HepG2 (cell line): ENCODE measurements around the gene KCNT1. TPM values are rescaled to one million over a fixed set of nuclear protein-coding genes. Genes with fewer than 3 reads are reported as not detected.

ENCODE experiments used
- ATAC-seq: fragments of 200-7000 bp; cut with Tn5 transposase; 3 replicates; pipeline ENCODE4 v1.9.1; 2020; ENCODE audit warnings: mild to moderate bottlenecking, moderate library complexity
- BruUV-seq: library from RNA; stranded (reverse); fragments of 400-500 nt; replicated peaks from 2 replicates; lab custom pipeline; 2021; lab: Mats Ljungman, UMichigan
- CTCF ChIA-PET: fragments of 300-600 bp; formaldehyde crosslinking; extraction: SDS; loops from one replicate; lab custom pipeline; 2021; ENCODE audit warnings: low total read pairs, inconsistent platforms, low intra/inter-chr PET ratio; lab: Yijun Ruan, JAX
- POLR2A ChIA-PET: fragments of 350-600 bp; sonication (Branson Sonifier 250); formaldehyde crosslinking; loops from one replicate; lab custom pipeline; 2020; ENCODE audit warnings: antibody characterized with exemption, inconsistent platforms; lab: Yijun Ruan, JAX
- DNase-seq: peaks from one replicate; pipeline ENCODE4 v3.0.0-alpha.2; 2015; ENCODE audit warnings: low spot score
- FAIRE-seq: peaks from 3 replicates; lab custom pipeline; 2011; peaks lifted over from hg19 to GRCh38; lab: Jason Lieb, UNC
- H2AFZ ChIP-seq: one replicate; pipeline ENCODE4 v1.6.1; 2011; ENCODE audit warnings: low read length, inconsistent platforms
- H3K27ac ChIP-seq: fragments of 300-600 bp; 3 replicates; pipeline ENCODE4 v1.8.0; 2011; ENCODE audit warnings: mixed run types, mild to moderate bottlenecking, mixed read lengths, low read length, inconsistent platforms; ENCODE audit not compliant: insufficient read depth; ENCODE audit errors: extremely low read length
- H3K27me3 ChIP-seq, 2 experiments: fragments of 200-600 bp in 1 of 2; 2 replicates in 1 of 2; 3 replicates in 1 of 2; pipeline versions ENCODE4 v1.6.0 to v1.8.0; 2011; ENCODE audit warnings: low read length in 2 of 2, mild to moderate bottlenecking in 2 of 2, moderate library complexity in 2 of 2, inconsistent platforms in 1 of 2; ENCODE audit not compliant: insufficient read depth in 2 of 2, control insufficient read depth in 1 of 2
- H3K36me3 ChIP-seq, 2 experiments: fragments of 200-600 bp in 1 of 2; replicated peaks in 1 of 2; 2 replicates in 1 of 2; 3 replicates in 1 of 2; pipeline versions ENCODE4 v1.5.1 to v1.8.0; 2011; ENCODE audit warnings: low read length in 2 of 2, inconsistent platforms in 1 of 2; ENCODE audit not compliant: insufficient read depth in 2 of 2, control insufficient read depth in 1 of 2
- H3K4me1 ChIP-seq: 2 replicates; pipeline ENCODE4 v1.5.1; 2012; ENCODE audit warnings: low read length, inconsistent platforms; ENCODE audit not compliant: insufficient read depth
- H3K4me2 ChIP-seq: 2 replicates; pipeline ENCODE4 v1.6.0; 2011; ENCODE audit warnings: low read depth, low read length, inconsistent platforms
- H3K4me3 ChIP-seq, 3 experiments: fragments of 200-600 bp in 1 of 3; sonication (generic), shearing (Covaris generic) in 1 of 3; replicated peaks in 1 of 3; 2 replicates each; pipeline ENCODE4 v1.5.1; 2011 to 2016; ENCODE audit warnings: low read length in 3 of 3, inconsistent platforms in 2 of 3, low read depth in 2 of 3, mild to moderate bottlenecking in 2 of 3, control low read depth in 1 of 3, mixed read lengths in 1 of 3; ENCODE audit not compliant: insufficient read depth in 1 of 3
- H3K79me2 ChIP-seq: one replicate; pipeline ENCODE4 v1.6.1; 2011; ENCODE audit warnings: low read length, inconsistent platforms; ENCODE audit not compliant: insufficient read depth
- H3K9ac ChIP-seq: 2 replicates; pipeline ENCODE4 v1.6.0; 2011; ENCODE audit warnings: mild to moderate bottlenecking, low read depth, low read length, inconsistent platforms; ENCODE audit not compliant: insufficient read depth
- H3K9me3 ChIP-seq: 2 replicates; pipeline ENCODE4 v1.5.1; 2012; ENCODE audit warnings: mild to moderate bottlenecking, low read length
- H4K20me1 ChIP-seq: 2 replicates; pipeline ENCODE4 v1.6.0; 2011; ENCODE audit warnings: inconsistent platforms, mild to moderate bottlenecking, low read length, moderate library complexity; ENCODE audit not compliant: insufficient read depth
- E2F2 ChIP-seq: sonication (generic); formaldehyde crosslinking; IDR thresholded peaks from 2 replicates; pipeline ENCODE4 v1.4.0; 2020; ENCODE audit warnings: missing genetic modification reagents, borderline replicate concordance
- E2F5 ChIP-seq: sonication (generic); formaldehyde crosslinking; conservative IDR thresholded peaks from 2 replicates; pipeline ENCODE4 v1.4.0; 2020; ENCODE audit warnings: missing genetic modification reagents
- HMG20A ChIP-seq: IDR thresholded peaks from 2 replicates; pipeline ENCODE4 v1.6.1; 2016; ENCODE audit warnings: borderline replicate concordance
- KDM1A ChIP-seq: IDR thresholded peaks from 2 replicates; pipeline ENCODE4 v1.6.1; 2016; ENCODE audit warnings: missing compliant biosample characterization
- PHF21A ChIP-seq: sonication (generic); formaldehyde crosslinking; IDR thresholded peaks from 2 replicates; pipeline ENCODE4 v1.5.0; 2020; ENCODE audit warnings: mild to moderate bottlenecking, missing genetic modification reagents
- RXRB ChIP-seq: IDR thresholded peaks from 2 replicates; pipeline ENCODE4 v1.6.1; 2016; ENCODE audit warnings: borderline replicate concordance, missing genetic modification reagents, missing compliant biosample characterization
- TBL1XR1 ChIP-seq: fragments of 150-350 bp; IDR thresholded peaks from 2 replicates; pipeline ENCODE4 v1.6.1; 2014; ENCODE audit warnings: borderline replicate concordance, low read length; ENCODE audit not compliant: partially characterized antibody
- ZNF138 ChIP-seq: sonication (generic); formaldehyde crosslinking; IDR thresholded peaks from 2 replicates; pipeline ENCODE4 v1.5.0; 2020; ENCODE audit warnings: mild to moderate bottlenecking, low read depth, missing genetic modification reagents
- ZNF331 ChIP-seq: sonication (generic); formaldehyde crosslinking; IDR thresholded peaks from 2 replicates; pipeline ENCODE4 v1.4.0; 2020; ENCODE audit warnings: missing genetic modification reagents
- ZNF460 ChIP-seq: sonication (generic); formaldehyde crosslinking; IDR thresholded peaks from 2 replicates; pipeline ENCODE4 v1.5.1; 2020; ENCODE audit warnings: missing genetic modification reagents, mild to moderate bottlenecking, borderline replicate concordance
- ZNF552 ChIP-seq: sonication (generic); formaldehyde crosslinking; IDR thresholded peaks from 2 replicates; pipeline ENCODE4 v1.9.0; 2022; ENCODE audit warnings: missing genetic modification reagents, mild to moderate bottlenecking, borderline replicate concordance
- ZNF563 ChIP-seq: sonication (generic); formaldehyde crosslinking; IDR thresholded peaks from 2 replicates; pipeline ENCODE4 v1.8.0; 2022; ENCODE audit warnings: mild to moderate bottlenecking, moderate library complexity, missing genetic modification reagents
- ZNF605 ChIP-seq: sonication (generic); formaldehyde crosslinking; IDR thresholded peaks from 2 replicates; pipeline ENCODE4 v1.8.0; 2022; ENCODE audit warnings: mild to moderate bottlenecking, missing genetic modification reagents
- ZNF781 ChIP-seq: sonication (generic); formaldehyde crosslinking; IDR thresholded peaks from 2 replicates; pipeline ENCODE4 v1.5.1; 2020; ENCODE audit warnings: borderline replicate concordance, mild to moderate bottlenecking, missing genetic modification reagents; ENCODE audit errors: not compliant biosample characterization
- ZSCAN25 ChIP-seq: sonication (generic); formaldehyde crosslinking; IDR thresholded peaks from 2 replicates; pipeline ENCODE4 v1.8.0; 2022; ENCODE audit warnings: mild to moderate bottlenecking, missing genetic modification reagents
- ZSCAN31 ChIP-seq: sonication (generic); formaldehyde crosslinking; IDR thresholded peaks from 2 replicates; pipeline ENCODE4 v1.5.0; 2020; ENCODE audit warnings: low read depth, mild to moderate bottlenecking, missing genetic modification reagents
- WGBS: methylation state at CpG from one replicate; pipeline ENCODE4 v1.1.6; 2017; ENCODE audit warnings: low lambda C conversion rate; 5-methylcytosine and 5-hydroxymethylcytosine counted together
- in situ Hi-C: cut with HindIII; loops from 2 replicates; pipeline ENCODE4 v1.10.0; 2017; ENCODE audit warnings: low pct_unique_long_range_greater_than_20kb; ENCODE audit not compliant: extremely low pct_ligation_motif_present
- intact Hi-C: fragments of 100-400 bp; cut with micrococcal nuclease; formaldehyde crosslinking; loops from one replicate; pipeline ENCODE4 v1.10.0; 2022; ENCODE audit not compliant: unreplicated experiment
- polyA plus RNA-seq, 8 experiments: library from polyadenylated mRNA; depleted of rRNA in 3 of 8; stranded (reverse) in 7 of 8; unstranded in 1 of 8; fragments of >200 nt; fragmentation: Illumina TruSeq in 4 of 8; extraction: Trizol in 4 of 8; gene quantifications; 2 replicates each; pipeline versions ENCODE4 v1.2.1 to v1.2.3, GENCODE V29; 2011 to 2016; ENCODE audit warnings: low read depth in 4 of 8, missing spikeins in 1 of 8, mixed read lengths in 1 of 8; ENCODE audit not compliant: insufficient read depth in 1 of 8
- total RNA-seq, 5 experiments: library from RNA; depleted of rRNA; stranded (reverse); fragments of >200 nt; fragmentation: Illumina TruSeq; extraction: Trizol; gene quantifications; 2 replicates each; pipeline ENCODE4 v1.2.3, GENCODE V29; 2016; ENCODE audit warnings: low read depth in 1 of 5

Gene KCNT1
- total and polyA plus RNA-seq, 2 of the 13 experiments (the other 11 are each of a cell fraction or from before 2014, with no cell fraction given) = not detected

GRCh38 chr9:135681161-135681560, 20.8 kb upstream of the KCNT1 start (continued):
- TF ChIP-seq E2F2 (CRISPR knock-in tag) (no peak), HMG20A (CRISPR knock-in tag) (no peak)
- TF ChIP-seq, all 625 proteins: peak for 0

GRCh38 chr9:135683401-135684034, 18.5 kb upstream of the KCNT1 start:
- in situ Hi-C loops (no loop called here), intact Hi-C loops (no loop called here)
- WGBS = 46% methylated on average over 2 of the region's 15 CpGs
- Histone ChIP-seq H3K9me3 (no peaks in the 10 kb centered on the region), H3K4me3 (no peak overlapping the region), H4K20me1 (peaks cover 2% of the 10 kb centered on the region; the same call in 1 of the 2 replicates), H3K4me1 (no peaks in the 10 kb centered on the region), H3K27ac (no peak overlapping the region), H2AFZ (no peak overlapping the region), H3K9ac (no peak overlapping the region), H3K27me3 (peaks cover 17 to 69% of the 10 kb centered on the region in 2 experiments; a peak in 4 of 5 replicates), H3K79me2 (no peaks in the 10 kb centered on the region), H3K36me3 (no peaks in the 10 kb centered on the region), H3K4me2 (no peak overlapping the region)
- FAIRE-seq (no peak), ATAC-seq (no peak), DNase-seq (no peak)
- TF ChIP-seq KDM1A (CRISPR knock-in tag) = no peak
- TF ChIP-seq ZNF605 = no peak
- no peak for TF ChIP-seq ZNF552 (CRISPR knock-in tag)
- no peak for TF ChIP-seq ZNF563 (CRISPR knock-in tag)
- no peak for TF ChIP-seq ZSCAN25
- no peak for TF ChIP-seq PHF21A (CRISPR knock-in tag)
- TF ChIP-seq TBL1XR1 = no peak
- no peak for TF ChIP-seq E2F5 (CRISPR knock-in tag)
- no peak for TF ChIP-seq ZNF781 (CRISPR knock-in tag)
- TF ChIP-seq ZSCAN31 = no peak
- TF ChIP-seq ZNF331 (CRISPR knock-in tag) = no peak
- TF ChIP-seq RXRB (CRISPR knock-in tag) = no peak
- TF ChIP-seq ZNF460 (CRISPR knock-in tag) = no peak
- no peak for TF ChIP-seq ZNF138 (CRISPR knock-in tag)
- ChIA-PET POLR2A (no interaction called here), CTCF (no interaction called here)
- BruUV-seq = no TSS peak
